Neural progenitor cell (in vitro differentiated cells): ENCODE results near the gene LRFN2.

Experiments
- CTCF ChIP-seq: fragments of 200-600 bp; sonication (generic); IDR thresholded peaks from 2 replicates; pipeline ENCODE4 v1.5.1; 2017; ENCODE audit warnings: antibody characterized with exemption, mild to moderate bottlenecking
- EZH2 ChIP-seq: fragments of 200-600 bp; sonication (generic); IDR thresholded peaks from 2 replicates; pipeline ENCODE4 v1.6.1; 2017; ENCODE audit warnings: antibody characterized with exemption, mild to moderate bottlenecking, moderate library complexity

DNA sequence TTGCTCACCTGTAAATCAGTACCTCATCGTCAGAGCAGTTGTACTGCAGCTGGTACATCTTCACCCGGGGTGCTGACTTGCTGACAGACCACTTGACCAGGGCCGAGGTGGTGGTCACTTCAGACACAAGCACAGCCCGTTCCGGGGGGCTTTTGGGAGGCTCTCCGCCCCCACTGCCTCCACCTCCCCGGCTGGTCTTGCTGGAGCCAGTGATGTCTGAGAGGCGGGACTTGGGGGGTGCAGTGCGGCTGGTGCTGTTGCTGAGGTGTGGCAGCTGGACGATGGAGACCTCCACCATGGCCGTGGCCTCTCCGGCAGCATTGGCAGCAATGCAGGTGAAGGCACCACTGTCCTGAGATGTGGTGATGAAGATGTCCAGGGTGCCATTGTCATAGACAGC is 155.5 kb downstream of the LRFN2 start:
- TF ChIP-seq CTCF (no peak), EZH2 (no peak)
